Ishikawa (cell line): ENCODE results near the gene SDK1.

Experiments
- EP300 ChIP-seq: IDR thresholded peaks from 2 replicates; pipeline ENCODE4 v1.6.1; 2012; ENCODE audit warnings: borderline replicate concordance
- ZBTB7A ChIP-seq: IDR thresholded peaks from 2 replicates; pipeline ENCODE4 v1.6.1; 2012; ENCODE audit warnings: low read depth

DNA sequence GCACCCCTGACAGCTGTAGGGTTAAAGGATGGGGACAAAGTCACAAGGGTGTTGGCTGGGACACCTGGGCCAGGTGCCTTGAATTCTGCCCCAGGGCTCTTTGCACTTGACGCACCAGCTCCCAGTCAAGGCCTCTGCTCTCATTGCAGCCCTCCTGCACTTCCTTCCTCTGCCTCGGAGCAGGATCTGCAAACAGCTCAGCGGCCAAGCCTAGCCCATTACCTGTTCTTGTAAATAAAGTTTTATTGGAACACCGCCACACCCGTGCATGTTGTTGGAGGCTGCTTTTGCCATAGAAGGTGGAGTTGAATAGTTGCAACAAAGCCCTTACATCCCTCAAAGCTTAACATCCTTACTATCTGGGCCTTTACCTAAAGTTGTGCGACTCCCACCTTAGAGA lies 897.2 kb downstream of the SDK1 start:
- no peak for TF ChIP-seq ZBTB7A
- no peak for TF ChIP-seq EP300
